BJ (cell line): ENCODE data around the gene SERP1. TPM values are rescaled to one million over a fixed set of nuclear protein-coding genes. Genes with fewer than 3 reads are reported as not detected.

ENCODE experiments used
- CTCF ChIA-PET: fragments of 350-600 bp; formaldehyde crosslinking; extraction: SDS; loops from one replicate; lab custom pipeline; 2021; ENCODE audit warnings: antibody characterized with exemption, inconsistent platforms; lab: Yijun Ruan, JAX
- POLR2A ChIA-PET: fragments of 300-600 bp; sonication (Branson Sonifier 250); formaldehyde crosslinking; extraction: SDS; loops from one replicate; lab custom pipeline; 2021; ENCODE audit warnings: antibody characterized with exemption; lab: Charles Lee
- DNase-seq: peaks from one replicate; pipeline ENCODE4 v3.0.0-alpha.2; 2011; ENCODE audit warnings: low read depth
- H3K27me3 ChIP-seq: 2 replicates; pipeline ENCODE4 v1.6.0; 2011; ENCODE audit warnings: low read length; ENCODE audit not compliant: control insufficient read depth, insufficient read depth
- H3K36me3 ChIP-seq: 2 replicates; pipeline ENCODE4 v1.5.1; 2011; ENCODE audit warnings: low read length; ENCODE audit not compliant: control insufficient read depth, insufficient read depth
- H3K4me3 ChIP-seq: 2 replicates; pipeline ENCODE4 v1.5.1; 2011; ENCODE audit warnings: low read depth, mild to moderate bottlenecking, control low read depth, low read length
- CTCF ChIP-seq: IDR thresholded peaks from 2 replicates; pipeline ENCODE4 v1.5.1; 2011; ENCODE audit warnings: low read depth, mild to moderate bottlenecking, control low read depth, inconsistent platforms, low read length, moderate library complexity; ENCODE audit not compliant: insufficient read depth
- polyA plus RNA-seq: library from polyadenylated mRNA; depleted of rRNA; stranded (reverse); fragments of >200 nt; gene quantifications from 2 replicates; pipeline ENCODE4 v1.2.3, GENCODE V29; 2011

Gene SERP1
- polyA plus RNA-seq, 1 experiment: 86.5 TPM

- ChIA-PET CTCF (no interaction called here), POLR2A (no interaction called here)
- H3K36me3 ChIP-seq: peaks cover 2% of the 10 kb centered on the region; the same call in 1 of the 2 replicates
- no peak for DNase-seq
- no peak for TF ChIP-seq CTCF
- no peaks in the 10 kb centered on the region for H3K27me3 ChIP-seq
- no peak overlapping the region for H3K4me3 ChIP-seq
These were observed 17.9 kb upstream of the SERP1 start for GRCh38 chr3:150564243-150564642.

DNA sequence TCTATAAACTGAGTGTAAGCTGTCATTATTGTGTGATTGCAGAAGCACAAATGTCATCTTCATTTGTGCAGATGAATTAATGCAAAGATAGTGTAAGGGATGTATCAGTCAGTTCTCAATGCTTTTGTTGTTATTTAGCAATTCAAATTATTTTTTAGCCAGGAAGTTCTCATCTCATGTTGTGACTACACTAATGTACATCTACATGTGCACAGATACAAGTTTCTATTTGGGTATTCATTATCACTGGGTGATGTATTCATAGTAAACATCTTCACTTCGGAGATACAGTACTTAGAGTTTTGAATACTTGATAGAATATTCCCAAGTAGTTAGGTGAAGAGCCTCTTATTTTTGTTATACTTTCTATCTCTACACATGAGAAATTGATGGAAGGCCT lies 11.4 kb upstream of the SERP1 start:
- TF ChIP-seq CTCF: no peak
- POLR2A ChIA-PET: no interaction called here
- Histone ChIP-seq H3K27me3 (no peaks in the 10 kb centered on the region), H3K36me3 (peaks cover 5% of the 10 kb centered on the region), H3K4me3 (no peak overlapping the region)
- CTCF ChIA-PET: interaction anchor here (0.7 kb wide), 1 partner anchor 333 kb away, joined by 3 read pairs; no protein-coding TSS in a partner anchor
- no peak for DNase-seq

DNA sequence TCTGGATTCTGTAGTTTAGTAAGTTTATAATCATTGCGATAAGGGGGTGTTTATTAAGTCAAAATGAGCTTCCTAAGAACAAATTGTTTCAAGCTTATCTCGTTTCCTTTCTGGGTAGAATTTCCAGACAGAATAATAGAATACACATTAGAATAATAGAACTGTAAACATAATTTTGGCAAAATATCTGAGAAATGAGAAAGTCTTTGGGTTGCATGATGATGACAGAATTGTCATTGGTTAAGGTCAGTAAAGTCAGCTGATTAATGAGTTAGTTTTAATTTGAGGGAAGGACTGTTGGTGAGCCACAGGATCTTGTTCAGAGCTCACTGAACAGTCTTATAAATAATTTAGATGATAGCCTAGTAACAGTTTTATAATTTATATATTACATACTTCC lies 10.5 kb upstream of the SERP1 start:
- H3K27me3 ChIP-seq: no peaks in the 10 kb centered on the region
- POLR2A ChIA-PET: no interaction called here
- no peak overlapping the region for H3K4me3 ChIP-seq
- no peak for DNase-seq
- H3K36me3 ChIP-seq: peaks cover 5% of the 10 kb centered on the region
- CTCF ChIA-PET: interaction anchor here (0.6 kb wide), 1 partner anchor 37 kb away, joined by 4 read pairs; no protein-coding TSS in a partner anchor
- no peak for TF ChIP-seq CTCF

DNA sequence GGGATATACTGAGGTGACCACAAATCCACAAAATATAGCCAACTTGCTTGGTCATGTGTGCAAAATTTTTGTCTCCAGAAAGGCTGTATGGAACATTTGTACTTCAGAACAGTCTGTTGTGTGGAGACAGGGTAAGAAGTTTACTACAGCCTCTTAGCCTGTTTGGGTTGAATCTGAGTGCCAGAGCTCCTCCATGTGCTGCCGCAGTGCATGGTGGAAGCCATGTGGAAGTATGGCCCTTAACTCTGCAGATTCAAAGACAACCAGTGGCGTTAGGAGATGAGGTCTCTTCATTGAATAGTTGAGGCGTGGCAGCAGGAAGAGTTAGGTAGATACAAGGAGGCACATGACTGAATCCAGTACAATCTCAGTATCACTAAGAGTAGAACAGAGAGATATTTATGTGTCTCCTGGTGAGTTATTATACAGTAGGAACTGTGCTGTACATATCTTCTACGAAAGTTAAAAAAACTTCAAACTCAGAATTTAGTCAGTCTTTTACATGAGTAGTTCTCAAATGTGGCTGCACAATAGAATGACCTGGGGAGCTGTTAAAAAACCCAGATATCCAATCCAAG lies 9.7 kb upstream of the SERP1 start:
- Histone ChIP-seq H3K36me3 (peaks cover 5% of the 10 kb centered on the region), H3K4me3 (no peak overlapping the region), H3K27me3 (no peaks in the 10 kb centered on the region)
- no peak for DNase-seq
- CTCF ChIA-PET: interaction anchor here (0.6 kb wide), 1 partner anchor 647 kb away, joined by 6 read pairs; no protein-coding TSS in a partner anchor
- TF ChIP-seq CTCF: no peak
- POLR2A ChIA-PET: no interaction called here

DNA sequence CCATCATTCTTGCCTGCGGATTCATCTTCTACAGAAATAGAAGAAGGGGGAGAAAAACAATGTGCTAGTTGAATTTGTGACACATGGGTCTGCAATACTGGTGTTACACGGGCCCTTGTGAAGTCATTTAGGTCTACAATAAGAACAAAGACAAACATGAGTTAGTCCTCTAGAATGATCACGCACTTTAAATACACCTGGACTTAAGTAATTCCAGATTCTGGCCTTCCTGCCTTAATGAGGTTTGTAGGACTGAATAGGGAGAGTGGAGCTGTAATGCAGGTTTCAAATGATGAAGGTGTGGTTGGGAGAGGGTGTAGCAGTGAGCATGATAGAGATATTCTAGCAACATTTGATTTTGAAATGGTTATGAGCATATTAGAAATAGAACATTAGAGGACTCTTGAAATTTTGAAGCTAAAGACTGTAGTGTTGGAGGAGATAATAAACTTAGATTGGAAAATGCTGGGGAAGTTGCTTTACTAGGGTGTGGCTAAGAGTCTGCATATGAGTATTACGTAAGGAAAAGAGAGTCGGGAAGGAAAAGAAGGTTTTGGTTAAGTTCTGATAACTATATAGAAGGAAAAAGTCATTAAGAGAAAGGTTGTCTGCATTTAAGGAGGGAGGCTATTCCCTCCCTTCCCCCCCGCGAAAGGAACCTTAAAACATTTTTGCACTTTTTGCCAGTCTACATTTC lies 897 bp upstream of the SERP1 start:
- POLR2A ChIA-PET: interaction anchor here (0.6 kb wide), 1 partner anchor 135 kb away, joined by 4 read pairs; no protein-coding TSS in a partner anchor
- TF ChIP-seq CTCF: no peak
- Histone ChIP-seq H3K27me3 (no peaks in the 10 kb centered on the region), H3K4me3 (peak overlapping the region; percentile 86), H3K36me3 (peaks cover 3% of the 10 kb centered on the region)
- no peak for DNase-seq
- CTCF ChIA-PET: interaction anchor here (1.5 kb wide), 1 partner anchor 19 kb away, joined by 4 read pairs; no protein-coding TSS in a partner anchor
